Neuronal stem cell (in vitro differentiated cells): Measurements from ENCODE around the gene C1S.

Source experiments
- DNase-seq: peaks from one replicate; pipeline ENCODE4 v3.0.0-alpha.2; 2013; ENCODE audit warnings: low spot score
- H2AFZ ChIP-seq: one replicate; pipeline ENCODE4 v1.6.1; 2013; ENCODE audit warnings: mild to moderate bottlenecking, low read length, inconsistent platforms
- H2AK5ac ChIP-seq: 2 replicates; pipeline ENCODE4 v1.6.1; 2013; ENCODE audit warnings: low read depth, mild to moderate bottlenecking, inconsistent platforms, low read length, moderate library complexity, mixed read lengths
- H2BK120ac ChIP-seq: 2 replicates; pipeline ENCODE4 v1.6.1; 2013; ENCODE audit warnings: low read depth, mild to moderate bottlenecking, inconsistent platforms, low read length, moderate library complexity, mixed read lengths
- H2BK12ac ChIP-seq: one replicate; pipeline ENCODE4 v1.6.1; 2013; ENCODE audit warnings: low read length, inconsistent platforms
- H2BK15ac ChIP-seq: 2 replicates; pipeline ENCODE4 v1.6.1; 2013; ENCODE audit warnings: mild to moderate bottlenecking, low read length, inconsistent platforms, mixed read lengths
- H2BK5ac ChIP-seq: one replicate; pipeline ENCODE4 v1.6.1; 2013; ENCODE audit warnings: inconsistent platforms, mild to moderate bottlenecking, low read length, moderate library complexity
- H3K14ac ChIP-seq: one replicate; pipeline ENCODE4 v1.6.1; 2013; ENCODE audit warnings: low read length, inconsistent platforms
- H3K18ac ChIP-seq: 2 replicates; pipeline ENCODE4 v1.6.1; 2013; ENCODE audit warnings: low read length, inconsistent platforms
- H3K23ac ChIP-seq: 2 replicates; pipeline ENCODE4 v1.6.1; 2013; ENCODE audit warnings: low read depth, mild to moderate bottlenecking, mixed read lengths, low read length, inconsistent platforms; ENCODE audit not compliant: poor library complexity
- H3K27ac ChIP-seq: replicated peaks from 3 replicates; pipeline ENCODE4 v1.5.1; 2013; ENCODE audit warnings: low read length, inconsistent platforms
- H3K27me3 ChIP-seq, 3 experiments: 2 replicates each; pipeline ENCODE4 v1.6.1; 2013; ENCODE audit warnings: low read length in 3 of 3, mild to moderate bottlenecking in 2 of 3, inconsistent platforms in 1 of 3, low read depth in 1 of 3, mixed read lengths in 1 of 3, moderate library complexity in 1 of 3; ENCODE audit not compliant: control insufficient read depth in 3 of 3, insufficient read depth in 3 of 3
- H3K36me3 ChIP-seq, 2 donors: replicated peaks in 1 of 2; 2 replicates each; pipeline ENCODE4 v1.6.1; 2013; ENCODE audit warnings: low read length in 2 of 2; ENCODE audit not compliant: control insufficient read depth in 2 of 2, insufficient read depth in 2 of 2
- H3K4ac ChIP-seq: 2 replicates; pipeline ENCODE4 v1.6.1; 2013; ENCODE audit warnings: inconsistent platforms, mild to moderate bottlenecking, low read length, moderate library complexity
- H3K4me1 ChIP-seq, 2 donors: 1 replicate in 1 of 2; 2 replicates in 1 of 2; pipeline ENCODE4 v1.6.1; 2013; ENCODE audit warnings: low read length in 2 of 2, low read depth in 1 of 2; ENCODE audit not compliant: control insufficient read depth in 2 of 2, insufficient read depth in 1 of 2
- H3K4me2 ChIP-seq: one replicate; pipeline ENCODE4 v1.6.1; 2013; ENCODE audit warnings: mild to moderate bottlenecking, low read length, inconsistent platforms; ENCODE audit not compliant: insufficient read depth, poor library complexity, severe bottlenecking
- H3K4me3 ChIP-seq, 2 donors: 2 replicates each; pipeline ENCODE4 v1.5.1; 2013; ENCODE audit warnings: low read length in 2 of 2, mild to moderate bottlenecking in 2 of 2, inconsistent platforms in 1 of 2, moderate library complexity in 1 of 2
- H3K79me1 ChIP-seq: one replicate; pipeline ENCODE4 v1.6.1; 2013; ENCODE audit warnings: low read depth, mild to moderate bottlenecking, inconsistent platforms, low read length, moderate library complexity
- H3K9ac ChIP-seq: one replicate; pipeline ENCODE4 v1.6.1; 2013; ENCODE audit warnings: mild to moderate bottlenecking, low read depth, low read length, inconsistent platforms; ENCODE audit not compliant: poor library complexity
- H3K9me3 ChIP-seq, 2 donors: replicated peaks in 1 of 2; 2 replicates each; pipeline versions ENCODE3 to v1.6.1; 2013; ENCODE audit warnings: low read length in 2 of 2, mild to moderate bottlenecking in 2 of 2, inconsistent platforms in 1 of 2, low read depth in 1 of 2, mixed read lengths in 1 of 2, moderate library complexity in 1 of 2; ENCODE audit not compliant: control insufficient read depth in 2 of 2, insufficient read depth in 1 of 2
- H4K8ac ChIP-seq: one replicate; pipeline ENCODE4 v1.6.1; 2013; ENCODE audit warnings: low read depth, mild to moderate bottlenecking, inconsistent platforms, low read length, moderate library complexity
- H4K91ac ChIP-seq: one replicate; pipeline ENCODE4 v1.6.1; 2013; ENCODE audit warnings: low read length, low read depth, mild to moderate bottlenecking, inconsistent platforms; ENCODE audit not compliant: poor library complexity
- WGBS, 2 donors: extraction: QIAGEN DNeasy Blood & Tissue Kit; methylation state at CpG; one replicate each; pipeline ENCODE4 v1.1.7; 2013; ENCODE audit warnings: missing lambda C conversion rate in 2 of 2, mixed read lengths in 1 of 2; ENCODE audit not compliant: insufficient read length in 2 of 2, insufficient replicate concordance in 1 of 2; ENCODE audit errors: extremely low coverage in 2 of 2; 5-methylcytosine and 5-hydroxymethylcytosine counted together

The C1S gene

DNA sequence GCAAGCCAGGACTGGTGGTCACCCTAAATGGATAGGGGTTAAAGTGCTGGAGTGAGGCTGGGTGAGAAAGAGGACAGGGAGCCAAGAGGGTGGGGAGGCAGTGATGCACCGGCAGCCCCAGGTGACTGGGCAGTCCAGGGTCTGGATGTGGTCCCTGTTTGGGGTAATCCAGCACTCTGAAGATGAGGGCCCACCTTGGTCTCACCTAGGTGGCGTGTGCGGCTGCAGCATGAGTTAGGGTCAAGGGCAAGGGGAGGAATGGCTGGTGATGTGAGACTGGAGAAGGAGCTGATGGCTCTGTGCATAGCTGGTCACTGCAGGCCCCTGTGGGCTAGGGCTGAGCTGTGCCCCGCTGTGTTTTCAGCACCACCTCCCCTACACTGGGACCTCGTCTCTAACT, 50.1 kb downstream of the C1S start:
- Histone ChIP-seq H2AK5ac (peak overlapping the region; percentile 5), H3K14ac (no peak overlapping the region), H2AFZ (no peak overlapping the region), H2BK5ac (no peak overlapping the region), H2BK15ac (no peak overlapping the region), H2BK120ac (no peak overlapping the region), H3K9ac (peak overlapping the region; percentile 38), H3K23ac (no peak overlapping the region), H3K4me1 (peaks cover 2 to 8% of the 10 kb centered on the region in 2 donors), H3K4me2 (no peak overlapping the region), H3K4me3 (no peak overlapping the region), H2BK12ac (no peak overlapping the region), H3K9me3 (peaks cover 2 to 16% of the 10 kb centered on the region in 2 donors), H3K79me1 (peaks cover 2% of the 10 kb centered on the region), H4K91ac (no peak overlapping the region), H3K36me3 (peaks cover 0 to 13% of the 10 kb centered on the region in 2 donors), H3K4ac (no peak overlapping the region), H3K18ac (no peak overlapping the region), H4K8ac (no peak overlapping the region), H3K27ac (no peak overlapping the region), H3K27me3 (no peaks in the 10 kb centered on the region)
- WGBS, 2 donors, result no CpG with 5 or more reads among the region's 5 CpGs
- DNase-seq, result no peak

DNA sequence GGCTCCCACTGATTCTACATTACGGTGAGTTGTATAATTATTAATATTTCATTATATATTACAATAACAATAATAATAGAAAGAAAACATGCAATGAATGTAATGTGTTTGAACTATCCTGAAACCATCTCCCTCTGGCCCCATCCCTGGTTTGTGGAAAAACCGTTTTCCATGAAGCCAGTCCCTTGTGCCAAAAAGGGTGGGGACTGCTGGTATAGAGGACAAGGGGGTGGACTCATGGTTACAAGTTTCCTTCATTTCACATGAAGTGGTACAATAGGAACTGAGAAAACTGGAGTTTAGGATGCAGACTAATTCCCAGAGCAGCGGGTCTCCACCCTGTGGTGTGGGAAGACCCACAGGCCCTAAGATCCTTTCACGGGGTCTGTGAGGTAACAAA, 51.5 kb downstream of the C1S start:
- no peak overlapping the region for H2BK5ac ChIP-seq
- H2BK15ac ChIP-seq, result no peak overlapping the region

DNA sequence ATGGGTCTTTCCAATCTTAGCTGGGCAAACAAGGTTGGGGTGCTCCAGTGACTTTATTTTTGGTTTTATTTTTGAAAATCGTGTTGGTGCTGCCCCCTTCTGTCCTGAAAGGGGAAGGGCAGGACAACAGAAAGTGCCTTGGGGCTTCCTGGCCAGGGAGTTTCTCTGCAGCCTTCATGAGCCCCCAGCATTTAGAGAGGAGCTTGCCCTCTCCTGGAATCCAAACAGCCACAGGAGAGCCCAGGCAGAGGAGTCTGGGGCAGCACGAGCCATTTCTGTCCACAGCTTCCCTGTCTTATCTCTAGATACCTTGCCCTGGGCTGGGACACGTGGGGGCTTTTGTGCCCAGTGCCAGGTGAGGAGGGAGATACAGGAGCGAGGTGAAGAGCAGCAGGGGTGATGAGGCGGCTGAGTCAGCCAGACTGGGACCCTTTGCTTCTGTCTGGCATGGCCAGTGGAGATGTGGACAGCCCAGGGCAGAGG, 52.9 kb downstream of the C1S start:
- peak overlapping the region; percentile 19 for H2BK5ac ChIP-seq
- H3K4ac ChIP-seq, result no peak overlapping the region
- H3K4me3 ChIP-seq, result no peak overlapping the region
- H2AFZ ChIP-seq, result no peak overlapping the region
- peak overlapping the region; percentile 96 for H2AK5ac ChIP-seq
- H4K91ac ChIP-seq, result no peak overlapping the region
- no peak overlapping the region for H3K18ac ChIP-seq
- no peak overlapping the region for H3K9ac ChIP-seq
- no peak overlapping the region for H2BK120ac ChIP-seq
- no peak overlapping the region for H3K4me2 ChIP-seq
- WGBS, 2 donors, result no CpG with 5 or more reads among the region's 5 CpGs
- no peak overlapping the region for H3K14ac ChIP-seq
- H3K23ac ChIP-seq, result no peak overlapping the region
- H3K36me3 ChIP-seq, result peaks cover 0 to 15% of the 10 kb centered on the region in 2 donors
- H3K4me1 ChIP-seq, result peaks cover 0 to 8% of the 10 kb centered on the region in 2 donors
- no peak overlapping the region for H2BK12ac ChIP-seq
- no peaks in the 10 kb centered on the region for H3K9me3 ChIP-seq
- H3K27ac ChIP-seq, result no peak overlapping the region
- H4K8ac ChIP-seq, result no peak overlapping the region
- H3K79me1 ChIP-seq, result no peaks in the 10 kb centered on the region
- H3K27me3 ChIP-seq, result no peaks in the 10 kb centered on the region
- DNase-seq, result no peak
- H2BK15ac ChIP-seq, result no peak overlapping the region

More for the DNA sequence above, 51.5 kb downstream of the C1S start:
- Histone ChIP-seq H3K23ac (no peak overlapping the region), H3K36me3 (peaks cover 0 to 15% of the 10 kb centered on the region in 2 donors), H3K18ac (no peak overlapping the region), H2AFZ (no peak overlapping the region), H3K79me1 (peaks cover 2% of the 10 kb centered on the region), H3K4ac (no peak overlapping the region), H3K4me1 (peaks cover 2 to 8% of the 10 kb centered on the region in 2 donors), H3K4me3 (no peak overlapping the region), H3K27ac (no peak overlapping the region), H2BK12ac (no peak overlapping the region), H2AK5ac (no peak overlapping the region), H4K8ac (no peak overlapping the region), H3K27me3 (no peaks in the 10 kb centered on the region), H2BK120ac (no peak overlapping the region), H4K91ac (no peak overlapping the region), H3K4me2 (no peak overlapping the region), H3K9ac (no peak overlapping the region), H3K9me3 (peaks cover 0 to 2% of the 10 kb centered on the region in 2 donors), H3K14ac (no peak overlapping the region)
- no CpG with 5 or more reads among the region's 4 CpGs for WGBS, 2 donors
- no peak for DNase-seq

DNA sequence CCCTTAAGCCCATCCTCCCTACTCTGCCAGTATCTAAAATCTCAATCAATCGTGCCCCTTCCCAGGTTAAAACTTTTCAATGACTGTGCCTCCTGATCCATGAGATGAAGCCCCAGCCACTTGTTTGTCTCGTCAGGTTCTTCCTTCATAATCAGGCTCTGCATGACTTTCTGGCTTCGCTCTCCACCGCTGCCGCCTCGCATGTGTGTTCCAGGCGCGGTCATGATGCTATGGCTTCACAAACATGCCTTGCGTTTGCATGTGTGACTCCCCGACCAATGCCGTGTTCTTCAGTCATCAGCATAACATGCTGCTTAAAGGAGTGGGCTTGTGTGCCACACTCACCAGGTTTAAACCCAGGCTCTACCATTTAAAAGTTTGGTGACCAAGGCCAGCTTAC, 53.5 kb downstream of the C1S start:
- Histone ChIP-seq H2BK15ac (no peak overlapping the region), H3K4me2 (no peak overlapping the region), H3K9ac (no peak overlapping the region), H3K4me1 (peaks cover 0 to 7% of the 10 kb centered on the region in 2 donors), H4K8ac (no peak overlapping the region), H2AFZ (no peak overlapping the region), H3K4me3 (no peak overlapping the region), H3K79me1 (no peaks in the 10 kb centered on the region), H3K27me3 (no peaks in the 10 kb centered on the region), H3K23ac (no peak overlapping the region), H3K14ac (no peak overlapping the region), H2BK5ac (peak overlapping the region; percentile 19), H3K27ac (no peak overlapping the region), H2AK5ac (no peak overlapping the region), H3K36me3 (peaks cover 0 to 15% of the 10 kb centered on the region in 2 donors), H3K9me3 (no peaks in the 10 kb centered on the region), H2BK12ac (no peak overlapping the region), H4K91ac (no peak overlapping the region), H2BK120ac (no peak overlapping the region), H3K4ac (no peak overlapping the region), H3K18ac (no peak overlapping the region)
- WGBS, 2 donors, result no CpG with 5 or more reads among the region's 11 CpGs
- DNase-seq, result no peak
